Renal cortical epithelial cell (primary cell): ENCODE measurements around the gene BRF1. TPM values are rescaled to one million over a fixed set of nuclear protein-coding genes. Genes with fewer than 3 reads are reported as not detected.
"Not testable (repeated sequence)": the region's sequence is repeated elsewhere in the genome, so short reads cannot be mapped to it uniquely, and the experiment has no call there.

Experiments used
- DNase-seq: peaks from one replicate; pipeline ENCODE4 v3.0.0-alpha.2; 2011; ENCODE audit warnings: low read depth
- total RNA-seq: library from RNA; depleted of rRNA; stranded (reverse); fragments of >200 nt; gene quantifications from 2 replicates; pipeline ENCODE4 v1.2.3, GENCODE V29; 2014

Gene BRF1
- total RNA-seq, 1 donor from 2014 or later: 47.9 TPM

GRCh38 chr14:105290621-105291346 lies 10.0 kb downstream of the BRF1 start:
- peak; percentile 38 for DNase-seq

GRCh38 chr14:105288936-105289335 lies 11.9 kb downstream of the BRF1 start:
- not testable (repeated sequence) for DNase-seq

GRCh38 chr14:105287249-105288102 lies 13.3 kb downstream of the BRF1 start:
- no peak for DNase-seq

GRCh38 chr14:105286759-105287144 lies 14.0 kb downstream of the BRF1 start:
- no peak for DNase-seq

GRCh38 chr14:105285174-105285573 lies 15.6 kb downstream of the BRF1 start:
- no peak for DNase-seq

- no peak for DNase-seq
These were observed 16.9 kb downstream of the BRF1 start for GRCh38 chr14:105283899-105284298.

GRCh38 chr14:105283028-105283427 lies 17.8 kb downstream of the BRF1 start:
- no peak for DNase-seq

GRCh38 chr14:105282098-105282725 lies 18.6 kb downstream of the BRF1 start:
- no peak for DNase-seq

GRCh38 chr14:105281371-105282097 lies 19.3 kb downstream of the BRF1 start:
- peak; percentile 82 for DNase-seq

- no peak for DNase-seq
These were observed 20.3 kb downstream of the BRF1 start for GRCh38 chr14:105280525-105280924.

- no peak for DNase-seq
These were observed 21.0 kb downstream of the BRF1 start for GRCh38 chr14:105279642-105280361.

- DNase-seq: not testable (repeated sequence)
These were observed 23.4 kb downstream of the BRF1 start for GRCh38 chr14:105277448-105277847.

- peak; percentile 23 for DNase-seq
These were observed 25.4 kb downstream of the BRF1 start for GRCh38 chr14:105275267-105275946.

- no peak for DNase-seq
These were observed 26.2 kb downstream of the BRF1 start for GRCh38 chr14:105274637-105275036.

- DNase-seq: no peak
These were observed 27.7 kb downstream of the BRF1 start for GRCh38 chr14:105273062-105273461.

GRCh38 chr14:105272623-105273022 lies 28.2 kb downstream of the BRF1 start:
- DNase-seq: no peak

GRCh38 chr14:105271224-105271890 lies 29.4 kb downstream of the BRF1 start:
- no peak for DNase-seq

- DNase-seq: no peak
These were observed 31.4 kb downstream of the BRF1 start for GRCh38 chr14:105269405-105269804.

GRCh38 chr14:105268736-105269354 lies 32.0 kb downstream of the BRF1 start:
- no peak for DNase-seq
